ENCODE measurements around the gene PHPT1.
"Not testable (repeated sequence)": the region's sequence is repeated elsewhere in the genome, so short reads cannot be mapped to it uniquely, and the experiment has no call there.

The PHPT1 gene

DNA sequence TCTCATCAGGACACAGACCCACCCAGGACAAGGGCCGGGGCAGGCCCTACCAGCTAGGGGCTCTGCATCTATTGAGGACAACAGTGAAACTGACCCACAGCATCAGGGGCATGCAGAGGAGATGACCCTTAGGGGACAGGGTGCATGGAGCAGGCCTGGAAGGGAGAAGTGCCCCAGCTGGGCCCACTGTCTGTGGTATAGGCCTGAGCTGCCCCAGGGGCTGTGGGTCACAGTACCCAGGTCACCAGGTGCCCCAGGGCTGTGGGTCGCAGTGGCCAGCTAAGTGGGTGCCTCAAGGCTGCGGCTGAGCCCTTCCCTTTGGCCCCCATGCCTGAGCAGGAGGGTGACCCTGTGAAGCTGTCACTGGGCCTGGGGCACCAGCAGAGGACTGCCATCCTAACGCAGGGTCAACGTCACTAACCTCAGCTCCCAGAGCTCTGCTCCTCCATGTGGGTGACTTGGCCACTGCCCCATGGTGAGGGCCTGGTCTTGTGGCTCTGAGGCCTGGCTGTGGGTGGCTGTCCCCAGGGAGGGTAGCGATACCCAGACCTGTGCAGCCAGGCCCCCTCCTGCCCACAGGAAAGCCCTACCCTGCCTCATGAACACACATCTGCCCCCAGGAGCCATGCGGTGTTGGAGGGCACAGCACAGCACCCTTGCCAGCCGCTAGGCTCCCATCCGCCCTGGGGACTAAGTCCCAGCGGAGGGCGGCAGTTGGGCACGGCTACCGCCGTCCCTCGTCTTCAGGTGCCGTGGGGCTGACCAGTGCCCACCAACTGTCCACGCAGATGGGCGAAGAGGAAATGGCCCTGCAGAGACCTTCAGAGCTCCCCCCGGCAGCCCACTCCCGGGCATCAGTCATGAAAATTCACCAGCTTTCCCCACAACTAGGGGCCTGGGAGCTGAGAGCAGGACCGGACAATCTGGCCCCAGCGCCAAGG, 12.0 kb downstream of the PHPT1 start:
- DNase-seq (ENCODE audit: low read depth), result no peak

DNA sequence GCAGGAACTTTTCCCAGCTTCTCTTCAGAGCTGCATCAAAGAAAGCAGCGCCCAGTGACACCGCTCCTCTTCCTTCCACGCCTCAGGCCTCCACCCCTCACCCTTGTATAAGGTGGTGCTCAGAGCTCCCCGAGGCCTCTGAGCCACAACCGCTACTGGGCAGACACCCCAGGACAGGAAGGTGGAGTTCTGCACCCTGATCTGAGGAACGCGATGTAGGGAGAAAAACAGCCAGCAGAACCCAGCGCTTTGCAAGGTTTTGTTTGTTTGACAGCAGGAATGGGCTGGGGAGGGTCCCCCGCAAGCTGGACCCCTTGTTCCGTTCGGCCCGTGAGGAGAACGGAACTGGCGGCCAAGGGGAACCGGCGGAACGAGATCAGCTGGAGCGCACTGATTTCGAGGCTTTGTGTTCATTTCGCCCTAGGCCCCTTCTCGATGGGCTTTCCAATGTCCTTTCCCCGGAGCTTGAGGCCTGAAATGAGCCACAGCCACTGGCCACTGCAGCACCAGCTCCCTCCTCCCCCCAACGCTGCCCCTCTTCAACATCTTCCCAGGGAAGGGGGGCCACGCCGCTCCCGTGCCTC, 12.8 kb downstream of the PHPT1 start:
- no peak for DNase-seq (ENCODE audit: low read depth)

GRCh38 chr9:136862849-136863622, 13.8 kb downstream of the PHPT1 start:
- DNase-seq (ENCODE audit: low read depth), result no peak

DNA sequence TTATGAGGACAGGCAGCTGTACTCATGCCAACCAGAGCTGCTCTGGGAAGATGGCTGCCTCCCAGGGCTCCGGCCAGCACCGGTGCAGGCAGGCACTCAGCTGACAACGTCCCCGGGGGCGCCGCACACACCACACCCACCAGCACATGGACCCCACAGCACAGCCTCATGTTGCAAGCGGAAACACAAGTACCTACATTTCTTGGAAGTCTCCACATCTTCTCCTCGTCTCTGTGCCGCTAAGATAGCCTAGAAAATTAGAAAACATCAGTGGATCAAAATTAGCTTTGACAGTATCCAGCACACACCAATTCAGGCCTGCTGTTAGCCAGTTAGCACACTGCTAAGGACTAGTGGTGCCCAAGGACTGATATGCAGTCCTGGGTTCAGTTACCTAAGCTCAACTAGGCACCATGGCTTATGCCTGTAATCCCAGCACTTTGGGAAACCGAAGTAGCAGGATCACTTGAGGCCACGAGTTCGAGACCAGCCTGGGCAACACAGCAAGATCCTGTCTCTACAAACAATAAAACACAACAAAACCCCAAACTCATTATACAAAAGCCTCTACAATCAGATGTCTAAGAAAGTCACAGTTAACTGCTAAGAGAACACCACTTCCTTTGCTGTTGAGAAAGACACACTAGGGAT, 14.5 kb downstream of the PHPT1 start:
- DNase-seq (ENCODE audit: low read depth), result no peak

- DNase-seq (ENCODE audit: low read depth), result no peak
Observed at GRCh38 chr9:136865041-136865767, 16.0 kb downstream of the PHPT1 start.

DNA sequence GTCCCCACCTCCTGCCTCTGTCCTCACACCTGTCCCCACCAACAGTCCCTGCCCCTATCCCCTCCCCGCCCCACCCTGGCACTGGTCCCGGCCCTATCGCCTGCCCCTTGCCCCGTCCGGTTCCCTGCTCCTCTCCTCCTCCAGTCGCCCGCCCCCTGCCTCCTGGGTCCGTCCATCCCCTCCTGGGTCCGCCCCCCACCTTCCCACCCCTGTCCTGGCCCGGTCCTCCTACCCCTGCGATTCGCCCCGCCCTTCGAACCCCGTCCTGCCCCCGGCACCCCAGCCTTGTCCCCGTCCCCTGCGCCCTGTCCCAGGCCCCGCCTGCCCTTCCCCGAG, 16.5 kb downstream of the PHPT1 start:
- no peak for DNase-seq (ENCODE audit: low read depth)

GRCh38 chr9:136866898-136867421, 17.8 kb downstream of the PHPT1 start:
- DNase-seq (ENCODE audit: low read depth), result not testable (repeated sequence)

DNA sequence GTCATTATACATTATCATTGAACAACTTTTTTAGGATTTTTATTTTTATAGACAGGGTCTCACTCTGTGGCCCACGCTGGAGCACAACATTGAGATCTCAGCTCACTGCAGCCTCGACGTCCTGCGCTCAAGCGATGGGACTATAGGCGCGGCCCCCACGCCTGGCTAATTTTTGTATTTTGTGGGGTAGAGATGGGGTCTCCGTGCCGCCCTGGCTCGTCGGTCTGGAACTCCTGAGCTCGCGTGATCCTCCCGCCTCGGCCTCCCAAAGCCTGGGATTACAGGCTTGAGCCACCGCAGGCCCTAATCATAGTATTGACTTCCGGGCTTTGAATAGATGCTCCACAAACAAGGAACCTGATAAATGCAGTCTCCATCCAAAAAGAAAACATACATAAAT, 18.3 kb downstream of the PHPT1 start:
- no peak for DNase-seq (ENCODE audit: low read depth)

DNA sequence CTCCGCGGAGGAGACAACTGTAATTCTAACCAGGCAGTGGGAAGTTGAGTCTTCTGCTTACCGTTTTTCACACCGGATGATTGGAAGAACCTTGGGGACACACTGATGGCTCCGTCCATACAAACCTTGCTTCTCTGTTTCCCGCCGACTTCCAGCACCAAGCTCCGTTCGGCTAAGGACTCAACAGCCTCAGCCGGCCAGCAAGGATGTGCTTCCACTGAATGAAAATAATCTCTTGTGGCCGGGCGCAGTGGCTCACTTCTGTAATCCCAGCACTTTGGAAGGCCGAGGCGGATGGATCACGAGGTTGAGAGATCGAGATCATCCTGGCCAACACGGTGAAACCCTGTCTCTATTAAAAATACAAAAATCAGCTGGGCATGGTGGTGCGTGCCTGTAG, 18.7 kb downstream of the PHPT1 start:
- DNase-seq (ENCODE audit: low read depth), result no peak

GRCh38 chr9:136868644-136869043, 19.4 kb downstream of the PHPT1 start:
- no peak for DNase-seq (ENCODE audit: low read depth)

DNA sequence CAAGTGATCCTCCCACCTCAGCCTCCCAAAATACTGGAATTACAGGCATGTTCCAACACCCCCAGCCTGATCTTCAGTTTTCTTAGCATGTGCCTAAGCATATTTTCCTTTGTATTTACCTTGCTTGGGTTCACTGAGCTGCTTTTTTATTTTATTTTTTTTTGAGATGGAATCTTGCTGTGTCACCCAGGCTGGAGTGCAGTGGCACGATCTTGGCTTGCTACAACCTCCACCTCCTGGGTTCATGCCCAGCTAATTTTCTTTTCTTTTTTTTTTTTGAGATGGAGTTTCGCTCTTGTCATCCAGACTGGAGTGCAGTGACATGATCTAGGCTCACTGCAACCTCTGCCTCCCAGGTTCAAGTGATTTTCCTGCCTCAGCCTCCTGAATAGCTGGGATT, 20.4 kb downstream of the PHPT1 start:
- not testable (repeated sequence) for DNase-seq (ENCODE audit: low read depth)

DNA sequence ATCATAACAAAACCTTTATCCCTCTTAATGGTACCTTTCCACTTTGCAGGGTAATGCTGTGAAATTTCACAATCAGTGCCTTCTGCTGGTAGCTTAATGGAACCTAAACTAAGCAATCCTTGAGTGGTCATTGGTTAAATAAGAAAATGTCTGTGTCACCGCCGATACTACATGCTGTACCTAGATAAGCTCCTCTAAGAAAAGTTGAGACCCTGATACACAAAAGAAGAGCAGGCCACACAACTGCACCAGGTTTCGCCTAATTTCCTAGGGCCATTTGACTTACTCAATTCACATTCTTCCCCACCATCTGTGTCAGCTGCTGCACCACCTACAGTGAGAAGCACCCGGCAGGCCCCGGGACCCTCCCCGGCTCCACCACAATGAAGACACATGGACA, 25.9 kb downstream of the PHPT1 start:
- no peak for DNase-seq (ENCODE audit: low read depth)

GRCh38 chr9:136876476-136876875, 27.3 kb downstream of the PHPT1 start:
- no peak for DNase-seq (ENCODE audit: low read depth)

DNA sequence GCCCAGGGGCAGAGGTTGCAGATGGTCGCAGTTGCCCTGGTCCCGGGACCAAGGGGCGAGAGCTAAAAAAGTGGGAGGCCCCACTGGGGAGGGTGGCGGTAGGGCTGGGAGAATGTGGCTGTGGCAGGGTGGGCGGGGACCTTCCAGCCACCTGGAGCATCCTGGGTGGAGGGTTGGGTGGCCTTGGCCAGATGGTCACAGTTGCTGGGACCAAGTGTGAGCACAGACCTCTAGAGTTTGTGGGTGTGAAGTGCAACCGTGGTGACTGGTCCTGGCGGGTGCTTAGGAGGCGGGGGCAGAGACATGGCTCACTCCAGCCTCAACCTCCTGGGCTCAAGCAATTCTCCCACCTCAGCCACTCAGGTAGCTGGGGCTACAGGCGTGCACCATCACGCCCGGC, 31.4 kb downstream of the PHPT1 start:
- no peak for DNase-seq (ENCODE audit: low read depth)

GRCh38 chr9:136881691-136882108, 32.5 kb downstream of the PHPT1 start:
- peak; percentile 31 for DNase-seq (ENCODE audit: low read depth)

DNA sequence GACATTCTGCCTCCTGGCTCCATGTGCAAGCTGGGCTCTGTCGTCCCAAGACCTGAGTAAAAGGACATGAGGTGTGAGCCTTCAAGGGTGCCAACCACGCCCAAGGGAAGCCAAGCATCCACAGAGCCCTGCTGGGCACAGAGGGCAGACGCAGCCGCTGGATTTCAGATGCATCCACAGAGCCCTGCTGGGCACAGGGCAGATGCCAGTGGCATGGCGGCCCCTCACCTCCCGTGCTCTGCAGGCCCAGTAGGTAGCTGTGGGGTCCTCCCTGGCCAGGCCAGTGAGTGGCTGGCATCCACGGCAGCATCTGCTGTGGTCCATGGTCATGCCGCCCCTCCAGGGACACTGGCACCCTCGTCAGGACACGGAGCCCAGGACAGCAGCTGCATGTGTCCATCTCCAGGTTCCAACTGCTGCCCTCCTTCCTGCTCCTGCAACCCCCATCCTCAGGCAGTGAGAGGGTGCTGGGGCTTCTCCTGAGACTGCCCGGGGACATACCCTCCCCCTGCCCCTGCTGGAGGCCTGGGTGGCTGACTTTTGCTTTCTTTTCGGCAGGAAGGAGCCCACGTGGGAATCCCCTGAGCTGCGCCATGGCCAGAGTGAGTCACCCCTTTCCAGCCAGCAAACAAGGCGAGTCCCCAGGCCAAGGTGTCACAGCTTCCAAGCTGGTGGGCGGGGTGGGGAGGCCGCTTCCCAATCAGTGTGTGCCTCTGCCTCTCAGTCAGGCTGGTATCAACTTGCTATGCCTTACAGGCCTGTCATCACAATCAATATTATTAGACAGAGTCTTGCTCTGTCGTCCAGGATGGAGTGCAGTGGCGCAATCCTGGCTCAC, 33.1 kb downstream of the PHPT1 start:
- peak; percentile 53 for DNase-seq (ENCODE audit: low read depth)

- not testable (repeated sequence) for DNase-seq (ENCODE audit: low read depth)
Observed at GRCh38 chr9:136882947-136883283, 33.7 kb downstream of the PHPT1 start.

GRCh38 chr9:136883670-136884069, 34.5 kb downstream of the PHPT1 start:
- not testable (repeated sequence) for DNase-seq (ENCODE audit: low read depth)

GRCh38 chr9:136885950-136886578, 36.9 kb downstream of the PHPT1 start, which contains the start of gene TRAF2:
Gene TRAF2 (plus strand): TSS chr9:136886516. CDS start chr9:136898741, 12,225 bp downstream.
- DNase-seq (ENCODE audit: low read depth), result peak; percentile 99
